Endothelial cell of umbilical vein (primary cell): ENCODE results near the gene TESK2. TPM values are rescaled to one million over a fixed set of nuclear protein-coding genes. Genes with fewer than 3 reads are reported as not detected.

Experiments
- BruUV-seq: library from RNA; stranded (reverse); fragments of 400-500 nt; replicated peaks from 2 replicates; lab custom pipeline; 2021; lab: Mats Ljungman, UMichigan
- CTCF ChIA-PET: fragments of 300-600, 350-600 bp; sonication (Branson Sonifier 250); formaldehyde crosslinking; loops from one replicate; lab custom pipeline; 2021; ENCODE audit warnings: antibody characterized with exemption, inconsistent platforms; lab: Charles Lee
- POLR2A ChIA-PET: fragments of 300-600, 350-600 bp; sonication (Branson Sonifier 250); formaldehyde crosslinking; loops from one replicate; lab custom pipeline; 2021; ENCODE audit warnings: antibody characterized with exemption, inconsistent platforms; lab: Charles Lee
- DNase-seq: peaks from one replicate; pipeline ENCODE4 v3.0.0-alpha.2; 2011; ENCODE audit warnings: low read depth, low spot score
- FAIRE-seq: peaks from 2 replicates; lab custom pipeline; 2011; peaks lifted over from hg19 to GRCh38; lab: Jason Lieb, UNC
- H2AFZ ChIP-seq: 2 replicates; pipeline ENCODE4 v1.6.0; 2012; ENCODE audit warnings: low read depth, low read length, control low read depth, inconsistent platforms
- H3K27ac ChIP-seq: 2 replicates; pipeline ENCODE4 v1.5.1; 2011; ENCODE audit warnings: low read depth, mild to moderate bottlenecking, control low read depth, low read length, moderate library complexity; ENCODE audit not compliant: insufficient read depth
- H3K27me3 ChIP-seq, 2 experiments: 2 replicates each; pipeline versions ENCODE4 v1.6.0 to v1.6.1; 2011; ENCODE audit warnings: low read length in 2 of 2, mixed read lengths in 1 of 2; ENCODE audit not compliant: control insufficient read depth in 2 of 2, insufficient read depth in 2 of 2
- H3K36me3 ChIP-seq, 2 experiments: 2 replicates in 1 of 2; 3 replicates in 1 of 2; pipeline ENCODE4 v1.5.1; 2011; ENCODE audit warnings: low read length in 2 of 2, mild to moderate bottlenecking in 1 of 2, moderate library complexity in 1 of 2; ENCODE audit not compliant: control insufficient read depth in 2 of 2, insufficient read depth in 2 of 2; ENCODE audit errors: extremely low read depth in 1 of 2
- H3K4me1 ChIP-seq: 3 replicates; pipeline ENCODE4 v1.5.1; 2011; ENCODE audit warnings: mild to moderate bottlenecking, low read length; ENCODE audit not compliant: control insufficient read depth, insufficient read depth; ENCODE audit errors: extremely low read depth
- H3K4me2 ChIP-seq: 2 replicates; pipeline ENCODE4 v1.6.1; 2011; ENCODE audit warnings: low read length, control low read depth, mixed read lengths; ENCODE audit not compliant: insufficient read depth
- H3K4me3 ChIP-seq, 3 experiments: fragments of 200-600 bp in 1 of 3; sonication (generic), shearing (Covaris generic) in 1 of 3; replicated peaks in 1 of 3; 2 replicates each; pipeline ENCODE4 v1.5.1; 2011 to 2016; ENCODE audit warnings: control low read depth in 3 of 3, low read length in 3 of 3, mild to moderate bottlenecking in 2 of 3, inconsistent platforms in 1 of 3, low read depth in 1 of 3, moderate library complexity in 1 of 3; ENCODE audit not compliant: insufficient read depth in 1 of 3
- H3K79me2 ChIP-seq: 2 replicates; pipeline ENCODE4 v1.6.0; 2012; ENCODE audit warnings: low read length, inconsistent platforms; ENCODE audit not compliant: control insufficient read depth, insufficient read depth
- H3K9ac ChIP-seq: replicated peaks from 2 replicates; pipeline ENCODE3; 2011; ENCODE audit warnings: low read length, control low read depth; ENCODE audit not compliant: insufficient read depth; ENCODE audit errors: extremely low read depth
- H3K9me1 ChIP-seq: replicated peaks from 3 replicates; pipeline ENCODE4 v1.6.0; 2011; ENCODE audit warnings: mild to moderate bottlenecking, low read length; ENCODE audit not compliant: control insufficient read depth, insufficient read depth; ENCODE audit errors: extremely low read depth
- H3K9me3 ChIP-seq: replicated peaks from 2 replicates; pipeline ENCODE4 v1.5.1; 2012; ENCODE audit warnings: low read length, inconsistent platforms; ENCODE audit not compliant: control insufficient read depth, insufficient read depth
- H4K20me1 ChIP-seq: replicated peaks from 2 replicates; pipeline ENCODE3; 2011; ENCODE audit warnings: mild to moderate bottlenecking, low read length; ENCODE audit not compliant: control insufficient read depth, insufficient read depth; ENCODE audit errors: extremely low read depth
- CTCF ChIP-seq, 2 donors: IDR thresholded peaks; 1 replicate in 1 of 2; 2 replicates in 1 of 2; pipeline ENCODE4 v1.5.1; 2011; ENCODE audit warnings: low read length in 2 of 2, mild to moderate bottlenecking in 2 of 2, moderate library complexity in 2 of 2, control low read depth in 1 of 2, inconsistent platforms in 1 of 2, low read depth in 1 of 2; ENCODE audit not compliant: insufficient read depth in 1 of 2; ENCODE audit errors: extremely low read depth in 1 of 2
- EZH2 ChIP-seq: IDR thresholded peaks from 2 replicates; pipeline ENCODE4 v1.6.1; 2012; ENCODE audit warnings: borderline replicate concordance, low read depth, mild to moderate bottlenecking, moderate library complexity, low read length, inconsistent platforms; ENCODE audit not compliant: severe bottlenecking
- FOS ChIP-seq: IDR thresholded peaks from 2 replicates; pipeline ENCODE4 v1.6.1; 2011; ENCODE audit warnings: mild to moderate bottlenecking, low read length, moderate library complexity, borderline replicate concordance; ENCODE audit not compliant: insufficient read depth
- GATA2 ChIP-seq: IDR thresholded peaks from 2 replicates; pipeline ENCODE4 v1.7.0; 2011; ENCODE audit warnings: low read depth, mild to moderate bottlenecking, moderate library complexity, mixed read lengths, low read length; ENCODE audit not compliant: insufficient read length, insufficient read depth
- JUN ChIP-seq: IDR thresholded peaks from 2 replicates; pipeline ENCODE4 v1.6.1; 2011; ENCODE audit warnings: borderline replicate concordance, low read depth; ENCODE audit not compliant: insufficient read length, insufficient read depth
- MAX ChIP-seq: IDR thresholded peaks from 2 replicates; pipeline ENCODE4 v1.6.1; 2011; ENCODE audit not compliant: insufficient read depth, insufficient read length
- MYC ChIP-seq: IDR thresholded peaks from one replicate; pipeline ENCODE4 v1.6.1; 2011; ENCODE audit warnings: mild to moderate bottlenecking, low read depth, low read length
- POLR2A ChIP-seq: IDR thresholded peaks from 2 replicates; pipeline ENCODE4 v1.6.1; 2012; ENCODE audit warnings: low read depth, mild to moderate bottlenecking, control low read depth, low read length
- POLR2AphosphoS5 ChIP-seq: IDR thresholded peaks from 2 replicates; pipeline ENCODE4 v1.6.1; 2012; ENCODE audit warnings: low read depth, mild to moderate bottlenecking, control low read depth, low read length, moderate library complexity; ENCODE audit not compliant: insufficient read depth
- dilution Hi-C: fragments of 300-500 bp; cut with MboI; formaldehyde crosslinking; loops from one replicate; pipeline ENCODE4 v1.15.0; 2019; ENCODE audit warnings: low sequenced_read_pairs; ENCODE audit not compliant: extremely low pct_ligation_motif_present
- intact Hi-C: fragments of 100-400 bp; cut with micrococcal nuclease; formaldehyde crosslinking; loops from one replicate; pipeline ENCODE4 v1.10.0; 2022
- polyA plus RNA-seq, 4 experiments: library from polyadenylated mRNA; depleted of rRNA in 3 of 4; stranded (reverse) in 3 of 4; unstranded in 1 of 4; fragments of >200 nt; gene quantifications; 2 replicates each; pipeline versions ENCODE4 v1.2.1 to v1.2.3, GENCODE V29; 2011 to 2012; ENCODE audit warnings: missing spikeins in 1 of 4
- total RNA-seq: library from RNA; stranded (reverse); gene quantifications from 2 replicates; pipeline ENCODE4 v1.2.3, GENCODE V29; 2021

Gene TESK2
- total and polyA plus RNA-seq, 2 donors (not counting 3 experiments of a cell fraction or from before 2014, with no cell fraction given) = 2.1 to 2.6 TPM

- TF ChIP-seq MAX (no peak), MYC (no peak), JUN (no peak), CTCF (IDR thresholded peaks at IDR 0.05; ENCODE audit: extremely low read depth in 1 of 2, insufficient read depth in 1 of 2, low read depth in 1 of 2, low read length in 2 of 2) (no peak), EZH2 (no peak), FOS (no peak), POLR2A (no peak), POLR2AphosphoS5 (no peak), GATA2 (no peak)
Observed at GRCh38 chr1:45456531-45456930, 34.4 kb downstream of the TESK2 start.

More at GRCh38 chr1:45456531-45456930, 34.4 kb downstream of the TESK2 start:
- Histone ChIP-seq H3K27ac (no peak overlapping the region), H3K4me3 (no peak overlapping the region), H2AFZ (no peak overlapping the region), H3K9me1 (no peaks in the 10 kb centered on the region), H4K20me1 (no peaks in the 10 kb centered on the region), H3K9me3 (no peaks in the 10 kb centered on the region), H3K79me2 (no peaks in the 10 kb centered on the region), H3K36me3 (no peaks in the 10 kb centered on the region), H3K4me2 (no peak overlapping the region), H3K4me1 (no peaks in the 10 kb centered on the region), H3K27me3 (no peaks in the 10 kb centered on the region), H3K9ac (no peak overlapping the region)
- ChIA-PET CTCF (interaction anchor here (1.9 kb wide), 1 partner anchor 37 kb away, joined by 4 read pairs; no protein-coding TSS in a partner anchor), POLR2A (no interaction called here)
- DNase-seq = no peak
- intact Hi-C loops = no loop called here
- dilution Hi-C loops = no loop called here
- no peak for FAIRE-seq
- no TSS peak for BruUV-seq
